ENCODE results near the gene ZNF277.
A peak's percentile ranks its signal among the peaks of the same experiment; 100 is the strongest.

ZNF277 gene

DNA sequence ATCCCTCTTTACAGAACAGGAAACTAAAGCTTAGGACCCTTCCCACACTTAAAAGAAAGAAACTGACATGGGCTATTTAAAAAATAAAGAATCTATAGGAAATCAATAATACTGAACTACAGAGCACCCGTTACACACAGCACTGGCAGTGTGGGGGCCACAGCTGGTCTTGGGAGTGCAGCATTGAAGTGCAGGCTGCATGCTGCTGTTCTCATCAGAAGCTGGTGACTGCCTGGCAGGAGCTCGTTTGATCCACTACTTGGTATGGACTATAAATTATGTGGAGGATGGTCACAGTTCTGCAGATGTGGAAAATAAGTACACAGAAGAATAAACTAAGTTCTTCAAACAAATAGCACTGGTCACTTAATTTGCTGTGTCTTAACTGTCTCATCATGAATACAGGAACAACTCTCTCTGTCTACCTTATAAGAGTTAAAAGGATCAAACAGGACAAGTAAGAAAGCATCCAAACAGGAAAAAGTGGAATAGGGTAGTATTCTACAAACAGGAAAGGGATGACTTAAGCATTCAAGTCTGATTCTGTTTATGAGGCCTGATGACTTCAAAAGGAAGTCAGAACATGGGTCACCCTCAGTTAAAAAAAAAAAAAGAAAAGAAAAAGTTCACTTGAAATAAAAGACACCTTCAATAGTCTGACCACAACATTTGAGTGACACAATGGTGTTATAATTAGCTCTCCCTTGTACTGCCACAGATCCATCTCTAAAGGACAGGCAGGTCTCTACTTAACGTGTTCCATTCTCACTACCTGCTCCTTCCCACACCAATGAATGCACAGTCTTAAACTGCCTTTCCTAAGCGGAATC, 21.3 kb upstream of the ZNF277 start:
- DNase-seq, result no peak

DNA sequence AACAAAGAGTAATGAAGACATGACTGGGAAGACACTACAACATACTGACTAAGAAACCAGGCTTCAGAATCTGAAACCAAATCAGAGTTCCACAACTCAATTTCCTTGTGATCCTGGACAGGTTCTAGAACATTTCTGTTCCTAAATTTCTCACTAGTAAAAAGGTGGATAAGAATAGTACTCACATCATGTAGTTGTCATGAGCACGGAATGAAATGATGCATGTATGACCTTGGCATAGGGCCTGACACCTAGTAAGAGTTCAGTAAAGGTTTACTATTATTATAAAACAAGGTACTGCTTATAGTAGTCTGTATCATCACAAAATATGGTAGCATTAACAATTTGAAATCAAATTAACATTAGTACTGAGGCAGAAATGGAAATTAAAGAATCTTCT, 20.2 kb upstream of the ZNF277 start:
- DNase-seq, result no peak

- no peak for DNase-seq
Measured at GRCh38 chr7:112188257-112188656, 18.2 kb upstream of the ZNF277 start.

DNA sequence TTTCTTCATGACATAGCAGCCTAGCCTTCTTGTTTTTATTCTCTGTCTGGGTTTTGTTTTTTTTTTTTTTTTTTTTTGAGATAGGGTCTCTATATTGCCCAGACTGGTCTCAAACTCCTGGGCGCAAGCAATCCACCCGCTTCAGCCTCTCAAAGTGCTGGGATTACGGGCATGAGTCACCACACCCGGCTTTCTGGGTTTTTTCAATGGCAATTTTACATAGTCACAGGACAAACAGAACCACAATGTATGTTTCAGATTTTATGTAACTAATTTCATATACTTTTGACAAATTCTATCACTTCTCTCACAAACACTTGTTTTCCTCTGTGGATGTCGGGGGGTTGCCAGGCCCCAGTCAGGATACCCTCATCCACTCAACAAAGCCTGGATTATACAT, 16.8 kb upstream of the ZNF277 start:
- DNase-seq, result no peak

DNA sequence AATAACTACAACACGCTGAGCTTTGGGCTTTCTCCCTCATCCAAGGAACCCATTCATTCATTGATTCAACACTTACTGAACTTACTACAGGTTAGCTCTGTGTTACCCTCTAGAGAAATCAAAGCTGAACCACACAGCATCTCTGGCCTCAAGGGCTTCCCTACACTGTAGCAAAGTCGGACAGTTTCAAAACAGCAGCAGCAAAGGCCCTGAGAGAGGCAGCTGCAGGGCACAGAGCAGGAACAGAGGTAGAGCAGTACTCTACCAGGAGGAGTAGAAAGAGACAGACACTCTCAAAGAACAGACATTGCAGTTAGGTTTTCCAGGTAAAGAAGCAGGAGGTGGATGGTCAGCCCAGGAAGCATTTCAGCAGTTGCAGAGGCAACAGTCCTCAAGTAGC, 16.4 kb upstream of the ZNF277 start:
- no peak for DNase-seq

GRCh38 chr7:112192236-112193154, 14.0 kb upstream of the ZNF277 start:
- no peak for DNase-seq

GRCh38 chr7:112193915-112194502, 12.5 kb upstream of the ZNF277 start:
- DNase-seq, result no peak

DNA sequence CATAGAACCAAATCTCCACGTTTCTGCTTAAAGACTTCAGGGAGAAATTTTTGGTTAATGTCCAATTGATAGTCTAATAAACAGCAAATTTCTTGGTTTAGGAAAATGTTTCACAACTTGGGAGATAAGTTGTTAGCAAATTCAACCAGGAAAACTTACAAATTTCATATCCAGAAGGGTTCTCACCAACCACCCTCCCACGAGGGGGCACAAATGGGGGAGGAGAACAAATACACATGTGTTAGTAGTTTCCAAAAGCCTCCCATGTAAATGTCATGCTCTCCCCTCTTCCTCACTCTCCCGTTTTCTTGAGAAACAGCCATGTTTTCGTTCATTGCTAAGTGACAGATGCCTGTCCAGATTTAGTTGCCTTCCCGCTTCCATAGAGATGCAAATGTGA, 10.8 kb upstream of the ZNF277 start:
- DNase-seq, result no peak

DNA sequence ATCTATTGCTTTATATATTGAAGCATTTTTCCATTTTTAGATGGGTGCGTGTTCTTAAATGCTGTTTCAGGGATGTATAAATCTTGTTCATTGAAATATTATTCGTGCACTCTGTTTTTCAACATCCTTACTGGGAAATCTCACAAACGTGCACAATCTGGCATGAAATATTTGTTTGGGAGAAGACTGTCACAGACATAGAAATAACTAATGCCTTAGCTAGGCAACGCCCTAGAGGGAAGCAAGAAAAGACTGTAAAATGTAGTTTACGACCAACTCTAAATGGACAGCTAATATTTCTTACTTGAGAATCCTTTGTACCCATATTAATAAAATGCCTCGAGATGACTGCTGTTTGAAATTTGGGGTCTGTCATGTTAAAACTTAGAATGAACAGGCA, 9.2 kb upstream of the ZNF277 start:
- no peak for DNase-seq

DNA sequence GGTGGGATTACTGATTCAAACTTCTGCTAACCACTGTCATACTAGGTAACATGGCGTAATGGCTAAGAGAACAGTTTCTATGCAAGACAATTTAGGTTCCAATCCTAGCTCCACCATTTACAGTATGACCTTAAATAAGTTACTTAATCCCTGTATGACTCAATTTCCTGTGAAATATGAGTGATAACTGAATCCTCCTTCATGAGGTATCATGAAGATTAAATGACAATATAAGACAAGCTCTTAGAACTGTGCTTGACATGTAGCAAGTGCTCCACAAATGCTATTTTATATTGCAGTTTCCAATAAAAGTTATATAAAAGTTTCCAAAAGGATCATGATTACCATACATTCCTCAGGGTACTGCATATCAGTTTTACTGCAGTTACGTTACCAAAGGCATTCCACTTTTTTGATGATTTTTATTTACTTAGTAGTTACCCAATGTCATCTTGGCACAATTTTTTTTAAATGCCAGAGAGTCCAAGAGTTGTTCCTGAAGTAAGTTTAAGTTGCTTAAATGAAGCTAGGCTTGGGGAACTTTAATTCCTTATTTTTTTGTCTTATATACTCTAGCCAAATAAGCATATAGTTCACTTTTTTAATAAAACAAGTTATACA, 7.3 kb upstream of the ZNF277 start:
- no peak for DNase-seq

GRCh38 chr7:112199672-112200071, 6.8 kb upstream of the ZNF277 start:
- DNase-seq, result no peak

DNA sequence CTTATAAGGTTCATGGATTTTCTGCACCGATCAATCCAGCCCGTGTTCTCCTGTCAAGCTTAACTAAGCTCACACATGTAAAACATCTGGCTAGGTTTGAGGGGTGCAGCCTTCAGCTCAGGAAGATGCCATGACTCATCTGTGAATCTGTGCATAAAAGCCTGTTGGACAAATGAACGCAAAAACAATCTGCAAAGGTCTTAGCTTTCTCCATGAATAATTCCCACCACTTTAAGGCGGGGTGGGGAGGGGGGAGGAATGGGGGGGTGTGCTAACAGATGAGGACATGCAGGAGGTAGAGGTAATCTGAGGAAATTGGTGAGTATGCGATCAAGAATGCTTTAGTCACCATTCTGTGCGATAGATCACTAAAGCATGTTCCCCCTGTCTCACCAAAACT, 5.1 kb upstream of the ZNF277 start:
- DNase-seq, result no peak

GRCh38 chr7:112201839-112202238, 4.7 kb upstream of the ZNF277 start:
- DNase-seq, result no peak

DNA sequence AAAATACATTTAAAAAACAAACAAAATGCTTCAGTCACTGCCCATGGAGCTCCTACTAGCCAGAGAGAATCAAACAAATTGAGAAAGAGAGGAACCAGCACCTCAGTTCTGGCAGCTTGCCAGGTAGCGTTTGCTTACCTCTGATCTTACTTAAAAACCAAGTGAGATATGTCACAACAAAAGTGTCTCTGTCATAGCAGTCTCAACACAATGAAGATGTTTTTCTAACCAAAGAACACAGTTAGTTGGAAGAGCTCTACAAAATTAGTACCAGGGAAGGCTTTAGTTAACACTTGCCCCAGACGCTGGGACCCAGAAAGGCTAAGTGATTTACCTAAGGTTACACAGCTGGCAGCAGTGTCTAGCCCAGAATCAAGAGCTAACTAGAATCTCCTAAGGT, 3.7 kb upstream of the ZNF277 start:
- peak; percentile 21 for DNase-seq

DNA sequence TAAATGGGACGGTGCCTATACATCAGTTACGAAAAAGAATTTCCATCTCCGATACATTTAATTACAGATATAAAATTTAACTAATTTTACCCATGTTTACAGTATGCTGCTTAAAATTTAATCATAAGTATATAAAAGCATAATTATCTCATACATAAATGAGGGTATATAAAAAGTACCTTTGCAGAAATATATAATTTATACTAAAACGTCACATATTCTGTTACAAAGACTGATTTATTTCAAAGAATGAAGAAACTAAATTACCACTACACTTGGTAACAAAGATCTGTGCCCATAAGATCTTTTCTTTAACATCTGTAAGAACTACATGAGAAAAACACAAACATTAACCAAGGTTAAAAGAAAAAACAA, 3.1 kb upstream of the ZNF277 start:
- DNase-seq, result no peak

DNA sequence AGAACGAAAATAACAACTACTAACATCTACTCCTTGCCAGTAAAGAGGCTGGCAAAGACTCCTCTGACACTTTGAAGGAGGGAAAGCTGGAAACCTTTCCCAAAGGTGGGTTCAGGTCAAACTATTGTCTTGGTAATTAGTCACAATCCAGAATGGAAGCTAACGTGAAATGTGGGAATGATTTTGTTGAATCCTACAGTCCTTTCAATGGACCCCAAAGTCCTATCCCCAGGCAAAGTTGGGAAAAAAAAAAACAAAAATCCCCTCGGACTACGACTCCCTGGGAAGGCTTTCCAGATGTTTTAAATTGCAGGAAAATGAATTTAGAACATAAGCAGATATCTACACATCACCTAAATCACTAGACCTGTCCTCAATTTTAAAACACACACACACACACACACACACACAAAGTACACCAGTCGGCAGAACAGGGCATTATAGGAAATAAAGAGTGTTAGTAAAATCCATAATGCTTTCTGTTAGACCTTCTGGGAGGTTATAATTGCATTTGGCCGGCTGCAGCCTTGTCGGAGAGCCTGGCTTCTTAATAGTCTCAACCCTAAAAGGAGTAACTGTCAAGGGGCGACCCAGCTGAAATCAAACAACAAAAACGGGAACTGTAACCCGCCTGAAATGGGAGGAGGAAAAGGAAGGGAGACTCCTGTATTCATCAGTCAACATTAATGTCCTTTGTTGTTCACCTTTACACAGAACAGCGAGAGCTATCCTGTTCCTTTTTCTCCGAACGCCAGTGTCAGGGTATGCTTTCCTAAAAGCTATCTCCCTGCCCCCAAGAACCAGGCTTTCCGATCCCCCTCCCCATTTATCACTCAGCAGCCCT, 1.8 kb upstream of the ZNF277 start:
- no peak for DNase-seq

- DNase-seq, result peak; percentile 22
Measured at GRCh38 chr7:112205343-112206237, 905 bp upstream of the ZNF277 start.

GRCh38 chr7:112206991-112207592, 597 bp downstream of the ZNF277 start:
- DNase-seq, result no peak

GRCh38 chr7:112207765-112208164, 1.3 kb downstream of the ZNF277 start:
- DNase-seq, result no peak

DNA sequence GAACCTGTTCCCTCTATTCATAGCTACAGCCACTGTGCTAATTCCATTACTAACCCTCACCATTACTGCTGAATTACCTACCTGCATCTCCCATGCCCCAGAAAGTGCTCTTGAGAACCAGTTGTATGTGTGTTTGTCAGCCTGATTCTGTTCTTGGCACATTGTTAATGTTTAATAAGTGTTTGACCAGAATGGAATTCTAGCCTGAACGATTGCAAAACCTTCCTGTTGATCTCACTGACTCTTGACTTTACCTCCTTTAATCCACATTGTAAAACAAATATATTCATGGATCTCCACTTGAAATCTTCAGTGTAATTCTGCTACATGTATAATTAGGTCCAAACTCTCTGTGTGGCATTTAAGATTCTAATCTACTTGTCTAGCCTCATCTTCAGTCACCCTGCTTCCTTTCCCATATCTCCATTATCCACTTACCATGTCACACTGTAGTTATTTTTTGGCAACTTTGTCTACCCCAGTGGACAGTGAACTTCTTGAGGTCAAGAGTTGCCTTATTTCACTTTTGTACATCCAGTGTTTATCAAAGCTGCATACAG, 4.9 kb downstream of the ZNF277 start:
- no peak for DNase-seq

All from activated gamma-delta T cell treated with Interleukin-2 at 50 U/mL for 16 hours (primary cell).